Hepatocyte (in vitro differentiated cells): ENCODE measurements around the gene FAM83E. TPM values are rescaled to one million over a fixed set of nuclear protein-coding genes. Genes with fewer than 3 reads are reported as not detected.

Experiments
- DNase-seq: peaks from one replicate; pipeline ENCODE4 v3.0.0-alpha.2; 2016; ENCODE audit warnings: low spot score
- H2AFZ ChIP-seq: fragments of 200-600 bp; sonication (generic); 2 replicates; pipeline ENCODE4 v1.6.0; 2016; ENCODE audit warnings: antibody characterized with exemption, mild to moderate bottlenecking
- H3K27ac ChIP-seq: fragments of 200-600 bp; sonication (generic); 2 replicates; pipeline ENCODE4 v1.5.1; 2016; ENCODE audit warnings: mild to moderate bottlenecking
- H3K27me3 ChIP-seq: fragments of 200-600 bp; sonication (generic); 2 replicates; pipeline ENCODE4 v1.6.1; 2016
- H3K36me3 ChIP-seq: fragments of 200-600 bp; sonication (generic); replicated peaks from 2 replicates; pipeline ENCODE4 v1.5.1; 2016; ENCODE audit warnings: low read depth; ENCODE audit not compliant: insufficient read depth
- H3K4me1 ChIP-seq: fragments of 200-600 bp; sonication (generic); 2 replicates; pipeline ENCODE4 v1.5.1; 2016; ENCODE audit warnings: mild to moderate bottlenecking, moderate library complexity; ENCODE audit not compliant: insufficient read depth
- H3K4me2 ChIP-seq: fragments of 200-600 bp; sonication (generic); 2 replicates; pipeline ENCODE4 v1.6.0; 2016
- H3K4me3 ChIP-seq: fragments of 200-600 bp; sonication (generic); 2 replicates; pipeline ENCODE4 v1.5.1; 2016; ENCODE audit warnings: mild to moderate bottlenecking
- H3K79me2 ChIP-seq: fragments of 200-600 bp; sonication (generic); 2 replicates; pipeline ENCODE4 v1.6.0; 2017; ENCODE audit warnings: mild to moderate bottlenecking
- H3K9me2 ChIP-seq: fragments of 200-600 bp; sonication (generic); replicated peaks from 2 replicates; pipeline ENCODE4 v1.6.0; 2017; ENCODE audit warnings: mild to moderate bottlenecking; ENCODE audit not compliant: insufficient read depth
- H3K9me3 ChIP-seq: fragments of 200-600 bp; sonication (generic); 2 replicates; pipeline ENCODE4 v1.5.1; 2016; ENCODE audit warnings: low read depth, mild to moderate bottlenecking
- H4K20me1 ChIP-seq: fragments of 200-600 bp; sonication (generic); 2 replicates; pipeline ENCODE4 v1.6.0; 2016; ENCODE audit warnings: mild to moderate bottlenecking; ENCODE audit not compliant: insufficient read depth, poor library complexity, severe bottlenecking
- EZH2 ChIP-seq: fragments of 200-600 bp; sonication (generic); IDR thresholded peaks from 2 replicates; pipeline ENCODE4 v1.6.1; 2016; ENCODE audit warnings: antibody characterized with exemption, mild to moderate bottlenecking, borderline replicate concordance
- EZH2phosphoT487 ChIP-seq: fragments of 200-600 bp; sonication (generic); IDR thresholded peaks from one replicate; pipeline ENCODE4 v1.6.1; 2018; ENCODE audit warnings: antibody characterized with exemption, mild to moderate bottlenecking, low read depth, moderate library complexity; ENCODE audit not compliant: unreplicated experiment, severe bottlenecking
- WGBS: methylation state at CpG from one replicate; pipeline ENCODE4 v1.1.6; 2016; ENCODE audit warnings: low lambda C conversion rate; ENCODE audit errors: missing lambda C conversion rate; 5-methylcytosine and 5-hydroxymethylcytosine counted together
- polyA plus RNA-seq: library from polyadenylated mRNA; unstranded; fragments of >200 nt; fragmentation: Nextera tagmentation; extraction: Ambion mirVana; gene quantifications from 2 replicates; pipeline ENCODE4 v1.2.1, GENCODE V29; 2016
- total RNA-seq: library from RNA; depleted of rRNA; stranded (reverse); fragments of >200 nt; gene quantifications from 2 replicates; pipeline ENCODE4 v1.2.3, GENCODE V29; 2014
- TF ChIP-seq, protein P1 (sequence below): fragments of 200-600 bp; sonication (generic); IDR thresholded peaks from 2 replicates; pipeline ENCODE4 v1.5.1; 2016; ENCODE audit warnings: antibody characterized with exemption, mild to moderate bottlenecking; ENCODE audit not compliant: poor library complexity

The FAM83E gene
- total and polyA plus RNA-seq, 2 experiments from 2014 or later: 12.4 to 22.2 TPM

DNA sequence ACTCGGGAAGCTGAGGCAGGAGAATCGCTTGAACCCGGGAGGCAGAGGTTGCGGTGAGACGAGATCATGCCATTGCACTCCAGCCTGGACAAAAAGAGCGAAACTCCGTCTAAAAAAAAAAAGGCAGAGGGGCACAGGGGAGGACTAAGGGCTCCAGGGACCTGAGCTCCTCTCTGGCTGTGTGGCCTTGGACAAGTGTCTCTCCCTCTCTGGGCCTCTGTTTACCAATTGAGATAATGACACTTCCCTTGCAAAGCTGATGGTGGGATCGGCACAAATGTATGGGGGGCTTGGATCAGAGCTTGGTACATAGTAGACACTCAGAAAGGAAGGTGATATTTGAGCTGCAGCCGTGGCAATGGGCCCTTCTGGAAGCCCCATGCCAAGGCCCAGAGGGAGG lies 19.7 kb downstream of the FAM83E start:
- no peak overlapping the region for H3K27ac ChIP-seq
- no peak for TF ChIP-seq EZH2phosphoT487
- no peaks in the 10 kb centered on the region for H3K27me3 ChIP-seq
- no peak overlapping the region for H3K4me3 ChIP-seq
- no peaks in the 10 kb centered on the region for H3K9me2 ChIP-seq
- H3K4me1 ChIP-seq: no peaks in the 10 kb centered on the region
- no peak overlapping the region for H3K4me2 ChIP-seq
- WGBS: 89% methylated on average over 9 of the region's 9 CpGs
- H3K9me3 ChIP-seq: no peaks in the 10 kb centered on the region
- no peak for DNase-seq
- no peaks in the 10 kb centered on the region for H4K20me1 ChIP-seq
- H3K79me2 ChIP-seq: no peaks in the 10 kb centered on the region
- no peak overlapping the region for H2AFZ ChIP-seq
- no peaks in the 10 kb centered on the region for H3K36me3 ChIP-seq

DNA sequence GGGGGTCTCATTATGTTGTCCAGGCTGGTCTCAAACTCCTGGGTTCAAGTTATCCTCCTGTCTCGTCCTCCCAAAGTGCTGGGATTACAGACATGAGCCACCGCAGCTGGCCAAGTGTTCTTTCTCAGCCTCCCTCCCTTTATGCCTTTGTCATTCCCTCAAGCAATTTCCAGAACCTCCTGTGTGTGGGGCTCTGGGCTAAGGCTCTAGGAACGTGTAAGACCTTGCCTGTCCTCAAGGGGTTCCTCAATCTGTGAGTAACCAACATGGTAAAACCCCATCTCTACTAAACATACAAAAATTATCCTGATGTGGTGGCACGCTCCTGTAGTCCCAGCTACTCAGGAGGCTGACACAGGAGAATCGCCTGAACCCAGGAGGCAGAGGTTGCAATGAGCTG lies 23.9 kb downstream of the FAM83E start:
- no peaks in the 10 kb centered on the region for H3K79me2 ChIP-seq
- H3K4me3 ChIP-seq: no peak overlapping the region
- no peak for DNase-seq
- H3K36me3 ChIP-seq: no peaks in the 10 kb centered on the region
- no peaks in the 10 kb centered on the region for H4K20me1 ChIP-seq
- TF ChIP-seq, protein P1, sequence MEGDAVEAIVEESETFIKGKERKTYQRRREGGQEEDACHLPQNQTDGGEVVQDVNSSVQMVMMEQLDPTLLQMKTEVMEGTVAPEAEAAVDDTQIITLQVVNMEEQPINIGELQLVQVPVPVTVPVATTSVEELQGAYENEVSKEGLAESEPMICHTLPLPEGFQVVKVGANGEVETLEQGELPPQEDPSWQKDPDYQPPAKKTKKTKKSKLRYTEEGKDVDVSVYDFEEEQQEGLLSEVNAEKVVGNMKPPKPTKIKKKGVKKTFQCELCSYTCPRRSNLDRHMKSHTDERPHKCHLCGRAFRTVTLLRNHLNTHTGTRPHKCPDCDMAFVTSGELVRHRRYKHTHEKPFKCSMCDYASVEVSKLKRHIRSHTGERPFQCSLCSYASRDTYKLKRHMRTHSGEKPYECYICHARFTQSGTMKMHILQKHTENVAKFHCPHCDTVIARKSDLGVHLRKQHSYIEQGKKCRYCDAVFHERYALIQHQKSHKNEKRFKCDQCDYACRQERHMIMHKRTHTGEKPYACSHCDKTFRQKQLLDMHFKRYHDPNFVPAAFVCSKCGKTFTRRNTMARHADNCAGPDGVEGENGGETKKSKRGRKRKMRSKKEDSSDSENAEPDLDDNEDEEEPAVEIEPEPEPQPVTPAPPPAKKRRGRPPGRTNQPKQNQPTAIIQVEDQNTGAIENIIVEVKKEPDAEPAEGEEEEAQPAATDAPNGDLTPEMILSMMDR: no peak
- TF ChIP-seq EZH2phosphoT487 (no peak), EZH2 (no peak)
- no peaks in the 10 kb centered on the region for H3K4me1 ChIP-seq
- no peaks in the 10 kb centered on the region for H3K27me3 ChIP-seq
- H3K9me3 ChIP-seq: no peaks in the 10 kb centered on the region
- 82% methylated on average over 5 of the region's 5 CpGs for WGBS
- H3K27ac ChIP-seq: no peak overlapping the region
- no peak overlapping the region for H3K4me2 ChIP-seq
- no peak overlapping the region for H2AFZ ChIP-seq
- H3K9me2 ChIP-seq: no peaks in the 10 kb centered on the region

DNA sequence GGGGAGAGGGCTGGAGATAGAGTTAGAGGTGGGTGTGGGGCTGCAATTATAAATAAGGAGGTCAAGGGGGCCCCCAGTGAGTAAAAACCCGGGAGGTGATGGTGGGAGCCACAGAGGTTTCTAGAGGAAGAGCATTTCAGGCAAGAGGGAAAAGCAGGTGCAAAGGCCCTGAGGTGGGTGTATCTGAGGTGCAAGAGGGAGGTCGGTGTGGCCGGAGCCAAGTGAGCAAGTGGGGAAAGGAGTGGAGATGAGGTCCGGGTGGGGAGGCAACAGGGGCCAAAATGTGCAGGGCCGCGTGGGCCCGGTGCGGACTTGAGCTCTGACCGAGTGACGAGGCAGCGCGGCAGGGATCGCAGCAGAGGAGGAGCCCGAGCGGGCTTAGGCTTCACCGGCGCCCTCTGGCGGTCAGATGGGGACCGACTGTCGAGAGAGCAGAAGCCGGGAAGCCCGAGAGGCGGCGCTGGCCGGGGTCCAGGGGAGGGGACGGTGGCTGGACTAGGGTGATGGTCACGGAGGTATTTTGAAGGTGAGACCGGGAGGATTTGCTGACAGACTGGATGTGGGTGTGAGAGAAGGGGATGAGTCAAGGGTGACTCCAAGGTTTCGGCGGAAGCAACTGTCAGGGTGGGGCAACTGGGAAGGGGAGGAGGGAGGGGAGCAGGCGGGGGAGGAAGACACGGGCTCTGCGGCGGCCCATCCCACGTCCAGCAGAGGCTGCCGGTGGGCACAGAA lies 26.0 kb downstream of the FAM83E start:
- Histone ChIP-seq H3K27ac (no peak overlapping the region), H2AFZ (peak overlapping the region; percentile 67), H3K36me3 (no peaks in the 10 kb centered on the region), H3K79me2 (no peaks in the 10 kb centered on the region), H4K20me1 (no peaks in the 10 kb centered on the region), H3K4me3 (no peak overlapping the region), H3K9me2 (no peaks in the 10 kb centered on the region), H3K27me3 (no peaks in the 10 kb centered on the region), H3K4me1 (no peaks in the 10 kb centered on the region), H3K4me2 (peak overlapping the region; percentile 80), H3K9me3 (no peaks in the 10 kb centered on the region)
- peak; percentile 96 for DNase-seq
- no peak for TF ChIP-seq EZH2
- TF ChIP-seq, protein P1: peak; percentile 99
- 15% methylated on average over 14 of the region's 36 CpGs for WGBS

DNA sequence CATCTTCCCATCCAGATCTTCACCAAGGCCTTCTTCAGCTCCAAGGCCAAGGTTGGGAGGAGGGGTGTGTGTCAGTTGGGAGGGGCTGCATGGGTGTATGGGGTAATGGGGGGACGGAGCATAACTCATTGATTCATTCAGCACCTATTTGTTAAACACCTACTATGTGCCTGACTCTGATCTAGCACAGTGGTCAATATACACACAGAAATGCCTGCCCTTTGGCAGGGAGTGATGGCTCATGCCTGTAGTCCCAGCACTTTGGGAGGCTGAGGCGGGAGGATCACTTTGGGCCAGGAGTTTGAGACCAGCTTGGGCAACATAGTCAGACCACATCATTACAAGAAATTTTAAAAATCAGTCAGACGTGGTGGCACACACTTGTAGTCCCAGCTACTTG lies 27.5 kb downstream of the FAM83E start:
- DNase-seq: no peak
- no peaks in the 10 kb centered on the region for H3K4me1 ChIP-seq
- 86% methylated on average over 3 of the region's 3 CpGs for WGBS
- H2AFZ ChIP-seq: no peak overlapping the region
- H3K4me2 ChIP-seq: no peak overlapping the region
- H3K27me3 ChIP-seq: no peaks in the 10 kb centered on the region
- H4K20me1 ChIP-seq: no peaks in the 10 kb centered on the region
- TF ChIP-seq EZH2: no peak
- TF ChIP-seq EZH2phosphoT487: no peak
- TF ChIP-seq, protein P1: no peak
- no peaks in the 10 kb centered on the region for H3K79me2 ChIP-seq
- H3K36me3 ChIP-seq: no peaks in the 10 kb centered on the region
- H3K9me2 ChIP-seq: no peaks in the 10 kb centered on the region
- H3K27ac ChIP-seq: no peak overlapping the region
- no peak overlapping the region for H3K4me3 ChIP-seq
- H3K9me3 ChIP-seq: no peaks in the 10 kb centered on the region
